Epidermal melanocyte (primary cell): ENCODE results near the gene LMNTD1.
"Not testable (repeated sequence)": the region's sequence is repeated elsewhere in the genome, so short reads cannot be mapped to it uniquely, and the experiment has no call there.

Source experiments
- DNase-seq: peaks from one replicate; pipeline ENCODE4 v3.0.0; 2011; ENCODE audit warnings: low spot score; ENCODE audit not compliant: insufficient read length

LMNTD1 gene

DNA sequence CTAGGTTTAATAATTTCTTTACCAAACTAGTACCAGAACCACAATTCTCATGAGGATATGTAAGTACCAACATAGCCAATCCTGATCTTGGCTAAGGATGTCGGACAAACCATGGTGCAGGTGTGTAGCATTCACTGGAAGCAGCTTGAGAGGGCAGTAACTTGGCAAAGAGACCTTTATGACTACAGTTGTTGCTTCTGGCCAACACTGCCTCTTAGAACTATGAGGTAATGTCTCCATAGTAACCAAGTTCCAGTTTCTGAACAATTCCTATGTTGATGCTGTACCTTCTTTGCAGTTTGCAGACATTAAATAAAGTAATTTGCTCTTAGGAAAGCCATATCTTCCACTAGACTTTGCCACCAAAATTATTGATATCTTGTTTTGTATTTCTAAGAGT is at the start of gene LMNTD1:
Gene LMNTD1 (minus strand): TSS at position 186 of the 400 bp plus-strand sequence. CDS start 324 bp downstream, outside the sequence.
- no peak for DNase-seq

DNA sequence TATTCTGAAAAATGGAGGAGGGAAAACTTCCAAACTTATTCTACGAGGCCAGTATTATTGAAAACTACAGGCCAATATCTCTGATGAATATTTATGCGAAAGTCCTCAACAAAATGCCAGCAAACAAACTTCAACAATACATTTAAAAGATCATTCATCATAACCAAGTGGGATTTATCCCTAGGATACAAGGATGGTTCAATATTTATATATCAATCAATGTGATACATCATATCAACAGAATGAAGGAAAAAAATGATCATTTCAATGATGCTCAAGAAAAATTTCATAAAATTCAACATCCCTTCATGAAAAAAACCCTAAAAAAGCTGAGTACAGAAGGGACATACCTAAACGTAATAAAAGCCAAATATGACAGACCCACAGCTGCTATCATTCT is 45.9 kb upstream of the LMNTD1 start:
- no peak for DNase-seq

GRCh38 chr12:25595496-25595895 is 42.4 kb upstream of the LMNTD1 start:
- not testable (repeated sequence) for DNase-seq

DNA sequence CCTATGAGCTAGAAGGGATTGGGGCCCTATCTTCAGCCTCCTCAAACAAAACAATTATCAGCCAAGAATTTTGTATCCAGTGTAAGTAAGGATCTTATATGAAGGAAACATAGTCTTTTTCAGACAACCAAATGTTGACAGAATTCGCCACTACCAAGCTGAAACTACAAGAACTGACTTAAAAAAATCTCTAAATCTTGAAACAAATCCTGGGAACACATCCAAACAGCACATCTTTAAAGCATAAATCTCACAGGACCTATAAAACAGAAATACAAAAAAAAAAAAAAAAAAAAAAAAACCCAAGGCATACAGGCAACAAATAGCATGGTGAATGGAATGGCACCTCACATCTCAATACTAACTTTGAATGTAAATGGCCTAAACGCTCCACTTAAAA is 41.3 kb upstream of the LMNTD1 start:
- no peak for DNase-seq

DNA sequence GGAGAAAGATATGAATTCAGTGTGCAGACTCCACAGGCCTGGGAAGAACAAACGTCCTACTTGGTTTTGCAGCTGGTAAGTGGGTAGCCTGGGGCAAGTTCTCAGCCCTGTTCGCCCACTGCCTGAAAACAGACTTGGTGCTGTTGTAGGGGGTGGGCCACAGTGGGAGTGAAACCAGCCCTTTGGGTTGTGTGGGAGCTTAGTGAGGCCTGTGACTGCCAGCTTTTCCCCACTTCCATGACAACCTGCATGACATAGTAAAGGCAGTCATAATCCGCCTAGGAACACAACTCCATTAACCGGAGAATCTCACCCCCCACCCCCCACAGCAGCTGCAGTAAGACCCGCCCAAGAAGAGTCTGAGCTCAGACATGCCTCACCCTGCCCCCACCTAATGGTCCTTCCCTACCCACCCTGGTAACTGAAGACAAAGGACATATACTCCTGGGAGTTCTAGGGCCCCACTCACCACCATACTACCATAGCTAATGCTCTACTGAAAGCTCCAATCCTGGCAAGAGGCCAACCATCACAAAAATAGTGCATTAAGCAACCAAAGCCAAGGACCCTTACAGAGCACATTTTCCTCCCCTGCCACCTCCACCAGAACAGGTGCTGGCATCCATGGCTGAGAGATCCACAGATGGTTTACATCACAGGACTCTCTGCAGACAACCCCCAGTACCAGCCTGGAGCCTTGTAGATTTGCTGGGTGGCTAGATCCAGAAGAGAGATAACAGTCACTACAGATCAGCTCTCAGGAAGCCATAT is 39.8 kb upstream of the LMNTD1 start:
- no peak for DNase-seq

GRCh38 chr12:25591144-25591543 is 38.1 kb upstream of the LMNTD1 start:
- no peak for DNase-seq

- DNase-seq, result no peak
Measured at GRCh38 chr12:25590011-25590721, 37.1 kb upstream of the LMNTD1 start.

DNA sequence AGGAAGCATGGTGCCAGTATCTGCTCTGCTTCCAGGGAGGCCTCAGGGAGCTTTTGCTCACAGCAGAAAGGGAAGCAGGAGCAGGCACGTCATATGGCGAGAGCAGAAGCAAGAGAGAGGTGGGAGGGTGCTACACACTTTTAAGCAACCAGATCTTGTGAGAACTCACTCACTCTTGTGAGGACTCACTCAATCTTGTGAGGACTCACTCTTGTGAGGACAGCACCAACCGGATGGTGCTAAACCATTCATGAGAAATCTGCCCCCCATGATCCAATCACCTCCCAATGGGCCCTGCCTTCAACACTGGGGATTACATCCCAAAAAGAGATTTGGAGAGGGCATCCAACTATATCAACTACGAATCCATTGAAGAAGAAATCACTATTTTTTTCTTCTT is 34.3 kb upstream of the LMNTD1 start:
- DNase-seq, result no peak

GRCh38 chr12:25585662-25586061 is 32.6 kb upstream of the LMNTD1 start:
- DNase-seq, result no peak

DNA sequence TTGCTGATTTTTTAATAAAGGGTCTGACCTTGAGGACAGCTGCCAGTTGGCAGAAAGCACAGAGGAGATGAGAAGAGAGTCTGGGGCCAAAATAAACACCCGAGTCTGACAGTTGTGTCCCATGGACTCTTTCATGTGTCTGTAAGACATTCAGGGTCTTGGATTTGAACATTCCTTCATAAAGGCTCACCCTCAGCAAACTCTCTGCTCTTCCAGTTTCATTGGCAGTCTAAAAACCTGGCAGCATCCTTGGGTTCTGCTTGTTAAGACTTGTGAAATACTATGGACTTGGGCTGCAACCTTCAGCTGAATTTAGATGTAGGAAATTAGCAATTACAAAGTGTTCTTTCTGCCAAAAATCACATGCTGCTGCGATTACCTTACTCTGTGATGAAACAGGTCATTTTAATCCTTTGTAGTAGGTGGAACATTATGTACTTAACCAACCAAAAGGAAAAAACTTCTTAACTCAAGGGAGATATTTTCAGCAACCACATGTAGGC is 32.0 kb upstream of the LMNTD1 start:
- no peak for DNase-seq

GRCh38 chr12:25584596-25584995 is 31.5 kb upstream of the LMNTD1 start:
- no peak for DNase-seq

GRCh38 chr12:25583545-25583944 is 30.5 kb upstream of the LMNTD1 start:
- no peak for DNase-seq

GRCh38 chr12:25581067-25581466 is 28.0 kb upstream of the LMNTD1 start:
- no peak for DNase-seq

GRCh38 chr12:25578411-25579143 is 25.5 kb upstream of the LMNTD1 start:
- no peak for DNase-seq

DNA sequence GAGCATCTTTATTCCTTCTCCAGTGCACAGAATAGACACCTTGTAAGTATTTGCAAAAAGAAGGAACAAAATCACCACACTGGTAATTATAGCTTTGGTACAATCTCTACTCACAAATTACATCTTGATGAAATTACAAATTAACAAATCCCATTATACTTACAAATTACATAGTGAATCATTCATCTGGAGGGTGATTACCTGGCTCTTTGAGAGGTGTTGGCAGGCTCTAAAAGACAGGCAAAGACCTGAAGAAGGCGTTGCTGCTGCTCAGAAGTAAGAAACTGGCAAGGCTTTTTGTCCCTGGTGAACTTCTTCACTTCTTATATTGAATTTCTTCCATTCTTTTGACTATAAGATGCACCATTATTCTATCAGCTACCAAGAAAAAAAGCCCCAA is 21.7 kb upstream of the LMNTD1 start:
- no peak for DNase-seq

- DNase-seq, result no peak
Measured at GRCh38 chr12:25573346-25573745, 20.3 kb upstream of the LMNTD1 start.

- DNase-seq, result no peak
Measured at GRCh38 chr12:25570418-25570817, 17.3 kb upstream of the LMNTD1 start.

DNA sequence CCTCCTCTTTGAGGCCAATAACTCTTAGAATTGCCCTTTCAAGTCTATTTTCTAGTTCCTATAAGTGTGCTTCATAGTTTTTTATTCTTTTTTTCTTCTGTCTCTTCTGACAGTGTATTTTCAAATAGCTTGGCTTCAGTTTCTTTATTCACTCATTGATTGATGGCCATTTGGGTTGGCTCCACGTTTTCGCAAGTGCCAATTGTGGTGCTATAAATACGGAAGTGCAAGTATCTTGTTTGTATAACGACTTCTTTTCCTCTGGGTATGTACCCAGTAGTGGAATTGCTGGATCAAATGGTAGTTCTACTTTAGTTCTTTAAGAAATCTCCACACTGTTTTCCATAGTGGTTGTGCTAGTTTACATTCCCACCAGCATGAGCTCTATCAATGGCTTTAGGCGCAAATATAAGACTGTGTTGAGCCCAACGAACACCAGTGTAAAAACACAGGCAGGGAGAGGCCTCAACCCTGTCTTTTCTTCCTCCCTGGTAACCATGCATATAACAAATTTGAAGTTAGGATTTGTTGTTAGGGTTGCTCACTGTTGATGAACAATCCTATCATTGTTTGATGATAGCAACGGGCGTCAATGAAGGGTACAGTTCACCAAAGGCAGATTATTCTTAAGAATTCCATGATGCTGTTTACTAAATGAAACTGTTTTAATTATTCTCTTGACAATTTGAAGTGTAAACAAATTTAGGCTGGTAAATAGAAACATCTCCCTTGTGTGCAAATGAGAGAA is 13.3 kb upstream of the LMNTD1 start:
- peak; percentile 25 for DNase-seq

DNA sequence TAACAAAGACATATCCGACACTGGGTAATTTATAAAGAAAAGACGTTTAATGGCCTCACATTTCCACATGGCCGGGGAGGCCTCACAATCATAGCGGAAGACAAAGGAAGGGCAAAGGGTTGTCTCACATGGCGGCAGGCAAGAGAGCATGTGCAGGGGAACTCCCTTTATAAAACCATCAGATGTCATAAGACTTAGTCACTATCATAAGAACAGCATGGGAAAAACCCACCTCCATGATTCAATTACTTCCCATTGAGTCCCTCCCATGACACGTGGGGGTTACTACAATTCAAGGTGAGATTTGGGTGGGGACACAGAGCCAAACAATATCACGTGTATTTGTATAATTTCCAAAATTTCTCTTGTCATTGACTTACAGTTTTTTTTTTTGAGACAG is 5.5 kb upstream of the LMNTD1 start:
- no peak for DNase-seq

- DNase-seq, result peak; percentile 43
Measured at GRCh38 chr12:25557830-25558436, 4.8 kb upstream of the LMNTD1 start.

GRCh38 chr12:25556153-25556552 is 3.1 kb upstream of the LMNTD1 start:
- no peak for DNase-seq
